Esophagus squamous epithelium (tissue), 4 donors: Measurements from ENCODE around the gene FAM83F.
A peak's percentile ranks its signal among the peaks of the same experiment; 100 is the strongest.

Experiments used
- POLR2A ChIP-seq, 4 donors: fragments of 450-650 bp; IDR thresholded peaks; one replicate each; pipeline ENCODE4 v1.6.1; 2017; ENCODE audit warnings: antibody characterized with exemption in 4 of 4, mild to moderate bottlenecking in 4 of 4, moderate library complexity in 3 of 4
- TF ChIP-seq, protein P1 (sequence below), 6 experiments: fragments of 450-650 bp in 4 of 6; fragments of 200-600 bp in 2 of 6; sonication (generic) in 2 of 6; IDR thresholded peaks; one replicate each; pipeline ENCODE4 v1.5.1; 2016 to 2019; ENCODE audit warnings: antibody characterized with exemption in 6 of 6, mild to moderate bottlenecking in 4 of 6, moderate library complexity in 4 of 6

DNA sequence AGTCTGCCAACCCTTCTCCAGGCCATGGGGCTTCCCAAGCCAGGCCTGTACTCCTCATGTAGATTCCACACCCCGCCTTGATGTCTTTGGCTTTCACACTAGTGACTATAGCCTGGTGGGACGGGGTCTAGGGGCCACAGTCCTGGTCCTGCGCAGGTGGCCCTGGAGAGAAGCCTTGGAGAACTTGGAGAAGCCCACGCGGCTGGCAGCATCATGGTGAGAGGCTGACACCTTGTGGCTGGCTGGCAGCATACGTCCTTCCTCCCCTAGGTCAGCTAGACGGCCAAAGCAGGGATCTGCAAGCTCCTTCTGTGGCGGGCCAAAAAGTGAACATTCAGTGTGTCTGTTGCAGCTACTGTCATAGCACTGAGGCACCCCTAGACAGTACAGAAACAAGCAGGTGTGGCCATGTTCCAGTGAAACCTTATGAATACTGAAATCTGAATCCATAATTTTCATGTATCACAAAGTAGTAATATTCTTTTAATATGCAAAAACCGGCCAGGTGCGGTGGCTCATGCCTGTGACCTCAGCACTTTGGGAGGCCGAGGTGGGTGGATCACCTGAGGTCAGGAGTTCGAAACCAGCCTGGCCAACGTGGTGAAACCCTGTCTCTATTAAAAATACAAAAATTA is 42.0 kb downstream of the FAM83F start:
- TF ChIP-seq, protein P1, sequence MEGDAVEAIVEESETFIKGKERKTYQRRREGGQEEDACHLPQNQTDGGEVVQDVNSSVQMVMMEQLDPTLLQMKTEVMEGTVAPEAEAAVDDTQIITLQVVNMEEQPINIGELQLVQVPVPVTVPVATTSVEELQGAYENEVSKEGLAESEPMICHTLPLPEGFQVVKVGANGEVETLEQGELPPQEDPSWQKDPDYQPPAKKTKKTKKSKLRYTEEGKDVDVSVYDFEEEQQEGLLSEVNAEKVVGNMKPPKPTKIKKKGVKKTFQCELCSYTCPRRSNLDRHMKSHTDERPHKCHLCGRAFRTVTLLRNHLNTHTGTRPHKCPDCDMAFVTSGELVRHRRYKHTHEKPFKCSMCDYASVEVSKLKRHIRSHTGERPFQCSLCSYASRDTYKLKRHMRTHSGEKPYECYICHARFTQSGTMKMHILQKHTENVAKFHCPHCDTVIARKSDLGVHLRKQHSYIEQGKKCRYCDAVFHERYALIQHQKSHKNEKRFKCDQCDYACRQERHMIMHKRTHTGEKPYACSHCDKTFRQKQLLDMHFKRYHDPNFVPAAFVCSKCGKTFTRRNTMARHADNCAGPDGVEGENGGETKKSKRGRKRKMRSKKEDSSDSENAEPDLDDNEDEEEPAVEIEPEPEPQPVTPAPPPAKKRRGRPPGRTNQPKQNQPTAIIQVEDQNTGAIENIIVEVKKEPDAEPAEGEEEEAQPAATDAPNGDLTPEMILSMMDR (IDR thresholded peaks at IDR 0.05) = peak; percentile 17 to 68 (median 50)
- no peak for TF ChIP-seq POLR2A (IDR thresholded peaks at IDR 0.05)
